ENCODE measurements around the gene SND1. TPM values are rescaled to one million over a fixed set of nuclear protein-coding genes. Genes with fewer than 3 reads are reported as not detected.

The SND1 gene
- total and polyA plus RNA-seq, 7 donors, result 29.2 to 72.8 (median 48.2) TPM

DNA sequence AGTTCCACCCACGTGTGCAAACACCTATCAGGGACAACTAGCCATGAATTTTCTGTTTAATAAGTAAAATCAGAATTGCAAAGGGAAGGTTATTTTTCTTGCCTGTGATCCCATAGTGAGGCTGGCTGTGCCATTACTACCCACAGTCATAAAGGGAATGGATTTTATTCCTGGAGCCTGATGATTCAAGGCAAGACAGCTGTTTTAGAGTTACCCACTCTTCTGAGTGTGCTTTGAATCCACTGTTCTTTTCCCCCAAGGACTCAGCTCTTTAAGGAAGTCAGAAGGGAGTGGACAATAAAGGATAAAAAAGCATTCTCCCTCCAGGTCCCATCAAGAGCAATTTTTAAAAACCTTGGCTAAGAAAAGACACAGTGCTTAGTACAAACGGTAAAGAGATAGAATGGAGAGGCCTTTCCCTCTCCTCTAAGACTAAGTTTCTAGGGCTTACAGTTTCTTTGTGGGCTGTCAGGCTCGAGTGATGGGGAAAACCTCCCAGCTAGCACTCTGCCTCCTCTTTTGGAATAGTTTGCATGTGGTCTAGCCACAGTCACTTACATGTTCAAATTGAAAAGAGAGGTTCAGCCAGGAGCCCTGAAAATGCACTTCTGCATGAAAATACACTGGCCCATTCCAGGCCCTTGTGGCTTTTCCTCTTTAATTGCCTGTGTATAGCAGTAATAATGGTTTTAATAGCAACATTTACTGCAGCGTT, 384.4 kb downstream of the SND1 start:
- Histone ChIP-seq H3K36me3 (ENCODE audit: insufficient read depth in 1 of 2, low read depth in 1 of 2) (no peaks in the 10 kb centered on the region), H3K27me3 (ENCODE audit: insufficient read depth in 3 of 3, low read length in 2 of 3) (no peaks in the 10 kb centered on the region), H3K4me3 (no peak overlapping the region), H3K9me3 (no peaks in the 10 kb centered on the region), H3K27ac (no peak overlapping the region), H3K4me1 (peaks cover 6% of the 10 kb centered on the region)
- intact Hi-C loops (cut with DNase I), result no loop called here
- DNase-seq (no peak), ATAC-seq (no peak)
- 84 to 89% (median 88%) methylated on average over 4 of the region's 4 CpGs for WGBS, 3 donors
- TF ChIP-seq CTCF (IDR thresholded peaks at IDR 0.05), result no peak

GRCh38 chr7:128037081-128037480, 385.1 kb downstream of the SND1 start:
- ATAC-seq, result no peak
- Histone ChIP-seq H3K4me3 (no peak overlapping the region), H3K27me3 (ENCODE audit: insufficient read depth in 3 of 3, low read length in 2 of 3) (no peaks in the 10 kb centered on the region), H3K9me3 (no peaks in the 10 kb centered on the region), H3K4me1 (peaks cover 6% of the 10 kb centered on the region), H3K27ac (no peak overlapping the region), H3K36me3 (ENCODE audit: insufficient read depth in 1 of 2, low read depth in 1 of 2) (no peaks in the 10 kb centered on the region)
- WGBS, 3 donors, result 87 to 98% (median 94%) methylated on average over 2 of the region's 2 CpGs
- no peak for DNase-seq
- no peak for TF ChIP-seq CTCF (IDR thresholded peaks at IDR 0.05)
- intact Hi-C loops (cut with DNase I), result no loop called here

DNA sequence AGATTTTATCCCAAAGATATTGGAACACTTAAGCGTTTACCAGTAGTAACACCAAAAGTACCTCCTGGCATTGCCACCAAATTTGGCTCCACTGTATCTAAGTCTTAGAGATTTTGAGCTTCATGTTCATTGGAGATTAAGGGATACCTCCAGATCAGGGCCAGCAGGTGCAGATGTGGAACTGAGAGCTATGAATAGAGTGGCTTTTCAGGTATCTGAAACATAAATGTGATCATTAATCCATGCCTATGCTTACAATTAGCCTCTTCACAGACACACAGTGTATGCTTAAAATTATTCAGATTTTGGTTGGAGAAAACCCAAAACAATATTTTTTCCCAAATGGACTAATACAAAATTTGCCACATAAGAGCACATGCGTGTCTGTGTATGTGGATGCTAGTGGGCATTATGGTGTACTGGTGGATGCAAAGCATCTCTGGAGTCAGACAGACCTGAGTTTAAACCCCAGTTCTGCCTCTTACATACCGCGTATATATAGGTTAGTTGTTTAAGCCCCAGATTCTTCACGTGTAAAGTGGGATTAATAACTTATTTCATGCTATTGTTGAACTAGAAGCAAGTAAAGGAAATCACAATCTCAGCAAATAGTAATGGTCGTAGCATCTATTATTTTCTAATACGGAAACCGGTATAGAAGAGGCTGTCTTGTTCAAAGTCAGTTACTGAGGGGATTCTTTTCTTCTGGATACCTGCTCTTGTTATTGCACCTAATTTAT, 386.1 kb downstream of the SND1 start:
- Histone ChIP-seq H3K4me1 (peaks cover 6% of the 10 kb centered on the region), H3K27me3 (ENCODE audit: insufficient read depth in 3 of 3, low read length in 2 of 3) (no peaks in the 10 kb centered on the region), H3K27ac (no peak overlapping the region), H3K36me3 (ENCODE audit: insufficient read depth in 1 of 2, low read depth in 1 of 2) (no peaks in the 10 kb centered on the region), H3K4me3 (no peak overlapping the region), H3K9me3 (no peaks in the 10 kb centered on the region)
- DNase-seq, result no peak
- 96 to 98% (median 97%) methylated on average over 8 of the region's 8 CpGs for WGBS, 3 donors
- no peak for TF ChIP-seq CTCF (IDR thresholded peaks at IDR 0.05)
- intact Hi-C loops (cut with DNase I), result no loop called here
- no peak for ATAC-seq

DNA sequence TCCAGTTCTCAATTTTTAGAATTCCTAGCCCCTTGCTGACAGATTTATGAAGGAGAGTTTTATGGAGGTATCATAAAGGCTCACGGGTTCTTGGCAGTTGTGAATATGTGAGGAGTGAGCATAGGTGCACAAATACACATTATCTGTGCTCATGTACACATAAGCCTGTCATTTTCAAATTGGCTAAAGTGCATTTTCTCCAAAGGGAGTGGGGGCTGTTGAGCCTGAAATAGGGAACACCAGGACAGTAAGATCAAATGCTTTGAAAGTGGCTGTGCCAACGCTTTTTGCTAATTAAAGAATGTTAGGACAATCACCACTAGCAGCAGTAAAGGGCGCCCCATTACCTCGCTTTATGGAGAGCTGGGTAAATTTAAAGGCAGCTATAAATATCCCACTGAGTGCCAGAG, 387.6 kb downstream of the SND1 start:
- Histone ChIP-seq H3K4me3 (no peak overlapping the region), H3K36me3 (ENCODE audit: insufficient read depth in 1 of 2, low read depth in 1 of 2) (no peaks in the 10 kb centered on the region), H3K4me1 (peaks cover 6% of the 10 kb centered on the region), H3K27me3 (ENCODE audit: insufficient read depth in 3 of 3, low read length in 2 of 3) (no peaks in the 10 kb centered on the region), H3K9me3 (no peaks in the 10 kb centered on the region), H3K27ac (no peak overlapping the region)
- no peak for ATAC-seq
- WGBS, 3 donors, result 86 to 93% (median 91%) methylated on average over 4 of the region's 4 CpGs
- intact Hi-C loops (cut with DNase I), result no loop called here
- no peak for TF ChIP-seq CTCF (IDR thresholded peaks at IDR 0.05)
- DNase-seq, result no peak
